Fibroblast of mammary gland (primary cell): ENCODE data around the gene BCAP29.

Experiments used
- DNase-seq: peaks from one replicate; pipeline ENCODE4 v3.0.0-alpha.2; 2010; ENCODE audit warnings: low read depth
- H3K4me3 ChIP-seq: 2 replicates; pipeline ENCODE4 v1.5.1; 2011; ENCODE audit warnings: low read depth, mild to moderate bottlenecking, low read length, moderate library complexity; ENCODE audit not compliant: control insufficient read depth
- CTCF ChIP-seq: conservative IDR thresholded peaks from 2 replicates; pipeline ENCODE4 v1.5.1; 2011; ENCODE audit warnings: low read depth, low read length, inconsistent platforms; ENCODE audit not compliant: control insufficient read depth, insufficient read depth

BCAP29 gene

GRCh38 chr7:107563775-107564552 is 16.1 kb upstream of the BCAP29 start, which contains the start of the genes COG5 and DUS4L:
Gene COG5 (minus strand): TSS chr7:107563920. CDS start chr7:107563896, 24 bp downstream.
Gene DUS4L (plus strand): TSS chr7:107563971. CDS start chr7:107567071, 3,100 bp downstream.
- DNase-seq = peak; percentile 73
- peak within 1 kb of the TSS; percentile 89 for H3K4me3 ChIP-seq
- no peak for TF ChIP-seq CTCF

GRCh38 chr7:107564553-107565298 is 15.3 kb upstream of the BCAP29 start:
- peak; percentile 5 for TF ChIP-seq CTCF
- DNase-seq = peak; percentile 93
- peak overlapping the region; percentile 89 for H3K4me3 ChIP-seq

- TF ChIP-seq CTCF = no peak
- no peak overlapping the region for H3K4me3 ChIP-seq
- DNase-seq = no peak
Measured at GRCh38 chr7:107570298-107570697, 9.7 kb upstream of the BCAP29 start.

- no peak overlapping the region for H3K4me3 ChIP-seq
- TF ChIP-seq CTCF = no peak
- DNase-seq = no peak
Measured at GRCh38 chr7:107573537-107573936, 6.5 kb upstream of the BCAP29 start.

- DNase-seq = no peak
- peak overlapping the region; percentile 72 for H3K4me3 ChIP-seq
- TF ChIP-seq CTCF = no peak
Measured at GRCh38 chr7:107579554-107579884, 527 bp upstream of the BCAP29 start.

GRCh38 chr7:107580716-107581383 is 804 bp downstream of the BCAP29 start:
- no peak for TF ChIP-seq CTCF
- peak overlapping the region; percentile 72 for H3K4me3 ChIP-seq
- no peak for DNase-seq
